Keratinocyte (primary cell): ENCODE measurements around the gene WDR27.

Experiments
- CTCF ChIP-seq, 3 experiments: IDR thresholded peaks in 1 of 3; conservative IDR thresholded peaks in 1 of 3; optimal IDR thresholded peaks in 1 of 3; 2 replicates in 2 of 3; 3 replicates in 1 of 3; pipeline versions ENCODE3 to v1.5.1; 2011; ENCODE audit warnings: low read length in 3 of 3, mild to moderate bottlenecking in 3 of 3, moderate library complexity in 2 of 3, control low read depth in 1 of 3, inconsistent platforms in 1 of 3; ENCODE audit not compliant: insufficient read depth in 2 of 3; ENCODE audit errors: extremely low read depth in 1 of 3
- EZH2 ChIP-seq: IDR thresholded peaks from one replicate; pipeline ENCODE4 v1.6.1; 2012; ENCODE audit warnings: inconsistent platforms, mild to moderate bottlenecking, low read length, moderate library complexity

- TF ChIP-seq CTCF (optimal IDR thresholded peaks at IDR 0.05 in 1 of 3, IDR thresholded peaks at IDR 0.05 in 1 of 3, conservative IDR thresholded peaks at IDR 0.05 in 1 of 3; ENCODE audit: extremely low read depth in 1 of 3, insufficient read depth in 2 of 3, low read length in 3 of 3) (no peak), EZH2 (no peak)
Measured at GRCh38 chr6:169473663-169474062, 228.2 kb downstream of the WDR27 start.
